Activated CD8-positive, alpha-beta T cell treated with anti-CD3 and anti-CD28 coated beads for 36 hours (primary cell): Measurements from ENCODE around the gene EID2. TPM values are rescaled to one million over a fixed set of nuclear protein-coding genes. Genes with fewer than 3 reads are reported as not detected.

Source experiments
- ATAC-seq: fragments of 200-7000 bp; cut with Tn5 transposase; one replicate; pipeline ENCODE4 v1.10.0; 2021; ENCODE audit warnings: mild to moderate bottlenecking, moderate library complexity
- CTCF ChIA-PET: fragments of 350-600 bp; sonication (Branson Sonifier 250); formaldehyde crosslinking; loops from one replicate; lab custom pipeline; 2021; ENCODE audit warnings: antibody characterized with exemption; lab: Charles Lee
- POLR2A ChIA-PET: fragments of 350-600 bp; sonication (Branson Sonifier 250); formaldehyde crosslinking; loops from one replicate; lab custom pipeline; 2021; ENCODE audit warnings: antibody characterized with exemption; lab: Charles Lee
- DNase-seq: peaks from one replicate; pipeline ENCODE4 v3.0.0-alpha.2; 2020
- H3K27ac Mint-ChIP-seq: one replicate; pipeline ENCODE4 v1.8.0; 2021; ENCODE audit warnings: mild to moderate bottlenecking, mixed read lengths
- H3K27me3 Mint-ChIP-seq: one replicate; pipeline ENCODE4 v1.8.0; 2021; ENCODE audit warnings: mixed read lengths
- H3K36me3 Mint-ChIP-seq: one replicate; pipeline ENCODE4 v1.8.0; 2021; ENCODE audit warnings: low read depth, mixed read lengths
- H3K4me1 Mint-ChIP-seq: one replicate; pipeline ENCODE4 v1.8.0; 2021; ENCODE audit warnings: low read depth, mixed read lengths
- H3K4me3 Mint-ChIP-seq: one replicate; pipeline ENCODE4 v1.8.0; 2021; ENCODE audit warnings: mild to moderate bottlenecking, moderate library complexity, mixed read lengths
- H3K9me3 Mint-ChIP-seq: one replicate; pipeline ENCODE4 v1.8.0; 2021; ENCODE audit warnings: mixed read lengths
- intact Hi-C: fragments of 100-400 bp; cut with micrococcal nuclease; formaldehyde crosslinking; loops from one replicate; pipeline ENCODE4 v1.10.0; 2022
- total RNA-seq, 2 experiments: library from RNA; stranded (reverse); gene quantifications; one replicate each; pipeline ENCODE4 v1.2.3, GENCODE V29; 2021
- TF ChIP-seq, protein P1 (sequence below): fragments of 200-600 bp; IDR thresholded peaks from one replicate; pipeline ENCODE4 v1.8.0; 2022; ENCODE audit warnings: antibody characterized with exemption, mild to moderate bottlenecking

EID2 gene, protein sequence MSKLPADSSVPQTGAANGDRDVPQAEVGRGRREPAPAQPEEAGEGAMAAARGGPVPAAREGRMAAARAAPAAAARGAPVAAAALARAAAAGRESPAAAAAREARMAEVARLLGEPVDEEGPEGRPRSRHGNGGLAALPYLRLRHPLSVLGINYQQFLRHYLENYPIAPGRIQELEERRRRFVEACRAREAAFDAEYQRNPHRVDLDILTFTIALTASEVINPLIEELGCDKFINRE
- total RNA-seq = 10 to 100 TPM; 11.1 to 11.7 TPM

DNA sequence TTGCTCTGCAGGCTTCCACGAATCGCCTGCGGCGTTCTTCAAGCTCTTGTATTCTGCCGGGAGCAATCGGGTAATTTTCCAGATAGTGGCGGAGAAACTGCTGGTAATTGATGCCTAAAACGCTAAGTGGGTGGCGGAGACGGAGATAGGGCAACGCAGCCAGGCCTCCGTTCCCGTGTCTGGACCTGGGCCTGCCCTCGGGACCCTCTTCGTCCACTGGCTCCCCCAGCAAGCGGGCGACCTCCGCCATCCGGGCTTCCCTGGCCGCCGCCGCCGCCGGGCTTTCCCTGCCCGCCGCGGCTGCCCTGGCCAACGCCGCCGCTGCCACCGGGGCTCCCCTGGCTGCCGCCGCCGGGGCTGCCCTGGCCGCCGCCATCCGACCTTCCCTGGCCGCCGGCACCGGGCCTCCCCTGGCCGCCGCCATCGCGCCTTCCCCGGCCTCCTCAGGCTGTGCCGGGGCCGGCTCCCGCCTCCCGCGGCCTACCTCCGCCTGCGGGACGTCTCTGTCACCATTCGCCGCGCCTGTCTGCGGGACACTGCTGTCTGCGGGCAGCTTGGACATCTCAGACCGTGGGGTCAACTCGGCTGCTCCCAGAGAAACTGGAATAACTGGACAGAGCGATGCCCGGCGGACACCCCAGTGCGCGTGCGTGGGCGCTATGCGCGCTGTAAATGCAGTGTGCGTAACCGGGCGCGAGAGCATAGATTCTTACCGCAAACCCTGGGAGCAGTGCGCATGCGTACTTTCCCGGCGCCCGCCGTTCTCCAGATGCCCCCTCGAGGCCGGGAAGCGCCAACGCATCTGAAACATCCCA, at the start of gene EID2:
EID2 (minus strand) TSS at position 644 of the 815 bp plus-strand sequence; CDS start at position 562, 82 bp downstream.
- TF ChIP-seq, protein P1, sequence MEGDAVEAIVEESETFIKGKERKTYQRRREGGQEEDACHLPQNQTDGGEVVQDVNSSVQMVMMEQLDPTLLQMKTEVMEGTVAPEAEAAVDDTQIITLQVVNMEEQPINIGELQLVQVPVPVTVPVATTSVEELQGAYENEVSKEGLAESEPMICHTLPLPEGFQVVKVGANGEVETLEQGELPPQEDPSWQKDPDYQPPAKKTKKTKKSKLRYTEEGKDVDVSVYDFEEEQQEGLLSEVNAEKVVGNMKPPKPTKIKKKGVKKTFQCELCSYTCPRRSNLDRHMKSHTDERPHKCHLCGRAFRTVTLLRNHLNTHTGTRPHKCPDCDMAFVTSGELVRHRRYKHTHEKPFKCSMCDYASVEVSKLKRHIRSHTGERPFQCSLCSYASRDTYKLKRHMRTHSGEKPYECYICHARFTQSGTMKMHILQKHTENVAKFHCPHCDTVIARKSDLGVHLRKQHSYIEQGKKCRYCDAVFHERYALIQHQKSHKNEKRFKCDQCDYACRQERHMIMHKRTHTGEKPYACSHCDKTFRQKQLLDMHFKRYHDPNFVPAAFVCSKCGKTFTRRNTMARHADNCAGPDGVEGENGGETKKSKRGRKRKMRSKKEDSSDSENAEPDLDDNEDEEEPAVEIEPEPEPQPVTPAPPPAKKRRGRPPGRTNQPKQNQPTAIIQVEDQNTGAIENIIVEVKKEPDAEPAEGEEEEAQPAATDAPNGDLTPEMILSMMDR = peak; percentile 90
- Mint-ChIP-seq H3K27me3 (no peaks in the 10 kb centered on the region), H3K36me3 (peaks cover 18% of the 10 kb centered on the region), H3K27ac (peak within 1 kb of the TSS; percentile 98), H3K4me1 (peaks cover 46% of the 10 kb centered on the region), H3K9me3 (no peaks in the 10 kb centered on the region), H3K4me3 (peak within 1 kb of the TSS; percentile 88)
- POLR2A ChIA-PET = interaction anchor here (0.6 to 1.7 kb wide), 14 partner anchors 15 to 495 kb away, joined by 3 to 6 read pairs (median 3); partner anchors contain the start of genes MED29, PAF1, RPS16 and SUPT5H
- peak; percentile 95 for ATAC-seq
- CTCF ChIA-PET = interaction anchor here (0.7 to 1.5 kb wide), 9 partner anchors 12 to 134 kb away, joined by 3 to 7 read pairs (median 3); no protein-coding TSS in a partner anchor
- intact Hi-C loops = loop anchor here (10.0 kb wide), 1 partner anchor 65 kb away; no protein-coding TSS in a partner anchor
- peak; percentile 97 for DNase-seq

DNA sequence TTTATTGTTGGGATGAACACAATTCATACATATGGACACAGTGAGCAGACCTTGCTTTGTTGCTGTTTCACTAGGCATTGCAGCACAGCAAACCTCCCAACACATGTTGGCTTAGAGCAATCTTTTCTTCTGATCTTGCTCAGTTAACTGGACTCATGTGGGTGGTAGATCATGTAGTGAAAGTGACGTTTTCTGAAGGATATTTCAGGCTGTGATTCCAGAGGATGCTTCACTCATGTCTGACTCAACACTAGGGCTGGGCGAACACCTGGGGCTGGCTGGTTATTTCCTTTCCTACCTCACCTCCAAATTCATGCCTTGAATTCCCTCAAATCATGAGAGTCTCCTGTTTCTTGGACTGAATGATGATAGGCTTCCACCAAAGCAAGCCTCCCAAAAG, 48.1 kb upstream of the EID2 start:
- intact Hi-C loops = no loop called here
- no peaks in the 10 kb centered on the region for H3K4me1 Mint-ChIP-seq
- ATAC-seq = no peak
- H3K4me3 Mint-ChIP-seq = no peak overlapping the region
- peaks cover 27% of the 10 kb centered on the region for H3K27me3 Mint-ChIP-seq
- CTCF ChIA-PET = no interaction called here
- POLR2A ChIA-PET = no interaction called here
- H3K9me3 Mint-ChIP-seq = no peaks in the 10 kb centered on the region
- no peak overlapping the region for H3K27ac Mint-ChIP-seq
- no peaks in the 10 kb centered on the region for H3K36me3 Mint-ChIP-seq
- TF ChIP-seq, protein P1 = no peak
- no peak for DNase-seq

DNA sequence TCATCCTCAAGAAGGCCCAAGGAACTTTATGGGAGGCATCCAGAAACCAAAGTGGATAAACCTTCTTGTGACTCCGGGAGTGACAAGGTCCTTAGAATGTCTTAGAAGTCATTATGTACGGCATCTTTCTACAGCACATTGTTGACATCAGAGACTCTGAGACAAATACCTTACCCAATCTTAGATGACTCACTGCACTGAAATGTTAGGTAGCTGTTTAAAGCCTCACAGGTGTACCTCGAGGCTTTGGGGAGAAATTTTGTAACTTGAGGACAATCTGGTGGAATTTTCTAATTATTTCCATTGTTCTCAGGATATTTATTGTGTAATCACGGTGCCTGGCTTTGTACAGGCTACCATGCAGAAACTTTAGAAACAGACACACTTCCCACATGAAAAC, 47.5 kb upstream of the EID2 start:
- H3K27ac Mint-ChIP-seq = no peak overlapping the region
- no peaks in the 10 kb centered on the region for H3K4me1 Mint-ChIP-seq
- H3K9me3 Mint-ChIP-seq = no peaks in the 10 kb centered on the region
- H3K4me3 Mint-ChIP-seq = no peak overlapping the region
- H3K27me3 Mint-ChIP-seq = peaks cover 27% of the 10 kb centered on the region
- intact Hi-C loops = no loop called here
- no peaks in the 10 kb centered on the region for H3K36me3 Mint-ChIP-seq
- DNase-seq (no peak), ATAC-seq (no peak)
- ChIA-PET CTCF (no interaction called here), POLR2A (no interaction called here)
- TF ChIP-seq, protein P1 = no peak

DNA sequence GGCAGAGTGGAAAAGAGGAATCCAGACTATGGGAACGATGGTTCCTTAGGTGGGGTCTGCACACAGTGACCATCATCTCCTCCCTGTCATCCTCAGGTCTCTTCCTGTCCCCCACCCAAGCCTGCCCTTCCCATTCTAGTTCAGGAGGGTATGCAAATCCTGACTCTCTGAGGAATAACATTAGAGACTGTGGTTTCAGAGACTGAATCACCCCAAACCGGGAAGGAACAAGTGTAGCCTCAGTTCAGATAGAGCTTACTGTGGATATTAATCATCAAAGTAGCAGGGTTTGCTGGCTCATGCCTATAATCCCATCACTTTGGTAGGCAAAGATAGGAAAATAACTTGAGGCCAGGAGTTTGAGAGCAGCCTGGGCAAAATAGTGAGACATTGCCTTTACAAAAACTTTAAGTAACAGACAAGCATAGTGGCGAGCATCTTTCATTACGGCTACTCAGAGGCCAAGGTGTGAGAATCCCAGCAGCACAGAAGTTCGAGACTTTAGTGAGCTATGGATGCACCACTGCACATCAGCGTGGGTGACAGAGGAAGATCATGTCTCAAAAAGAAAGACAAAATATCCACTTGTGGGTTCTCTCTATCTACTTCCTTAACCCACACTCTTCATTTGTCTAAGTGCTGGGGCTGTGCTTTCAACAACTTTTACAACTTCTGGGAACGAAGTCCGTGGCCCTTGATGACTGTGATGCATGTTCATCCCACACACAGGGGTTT, 43.1 kb upstream of the EID2 start:
- POLR2A ChIA-PET = no interaction called here
- no peaks in the 10 kb centered on the region for H3K36me3 Mint-ChIP-seq

More for the DNA sequence above, 43.1 kb upstream of the EID2 start:
- Mint-ChIP-seq H3K27ac (no peak overlapping the region), H3K27me3 (peaks cover 40% of the 10 kb centered on the region), H3K4me1 (no peaks in the 10 kb centered on the region), H3K9me3 (peaks cover 6% of the 10 kb centered on the region), H3K4me3 (no peak overlapping the region)
- DNase-seq (no peak), ATAC-seq (no peak)
- TF ChIP-seq, protein P1 = no peak
- CTCF ChIA-PET = no interaction called here
- intact Hi-C loops = no loop called here
